ENCODE results near the gene FHOD1. TPM values are rescaled to one million over a fixed set of nuclear protein-coding genes. Genes with fewer than 3 reads are reported as not detected.

The FHOD1 gene
- polyA plus RNA-seq, 1 experiment: 21.2 TPM

DNA sequence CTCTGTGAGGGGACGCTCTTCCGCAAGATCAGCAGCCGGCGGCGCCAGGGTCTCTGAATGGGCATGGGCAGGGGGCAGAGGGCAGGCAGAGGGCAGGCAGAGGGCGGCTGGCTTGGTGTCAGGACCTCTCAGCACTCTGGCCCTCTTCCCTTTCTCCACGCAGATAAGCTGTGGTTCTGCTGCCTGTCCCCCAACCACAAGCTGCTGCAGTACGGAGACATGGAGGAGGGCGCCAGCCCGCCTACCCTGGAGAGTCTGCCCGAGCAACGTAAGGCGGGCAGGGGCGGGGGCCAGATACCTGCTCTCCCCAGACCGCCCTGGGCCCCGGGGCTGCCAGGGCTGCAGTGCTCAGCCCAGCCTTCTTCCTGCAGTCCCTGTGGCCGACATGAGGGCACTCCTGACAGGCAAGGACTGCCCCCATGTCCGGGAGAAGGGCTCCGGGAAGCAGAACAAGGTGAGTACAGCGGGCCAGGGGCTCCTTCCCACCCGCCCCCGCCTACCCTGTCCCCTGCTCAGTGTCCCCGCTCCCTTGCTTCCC lies 44.3 kb downstream of the FHOD1 start:
- Histone ChIP-seq H3K9me3 (ENCODE audit: control insufficient read depth, insufficient read depth, low read length) (no peaks in the 10 kb centered on the region; the same call in 1 of the 2 replicates), H3K27me3 (ENCODE audit: control insufficient read depth, insufficient read depth, low read length) (no peaks in the 10 kb centered on the region), H3K27ac (ENCODE audit: low read depth, low read length) (no peak overlapping the region), H3K4me3 (ENCODE audit: low read depth, low read length) (no peak overlapping the region)
- ChIA-PET CTCF (no interaction called here), POLR2A (no interaction called here)
- TF ChIP-seq, protein P1, sequence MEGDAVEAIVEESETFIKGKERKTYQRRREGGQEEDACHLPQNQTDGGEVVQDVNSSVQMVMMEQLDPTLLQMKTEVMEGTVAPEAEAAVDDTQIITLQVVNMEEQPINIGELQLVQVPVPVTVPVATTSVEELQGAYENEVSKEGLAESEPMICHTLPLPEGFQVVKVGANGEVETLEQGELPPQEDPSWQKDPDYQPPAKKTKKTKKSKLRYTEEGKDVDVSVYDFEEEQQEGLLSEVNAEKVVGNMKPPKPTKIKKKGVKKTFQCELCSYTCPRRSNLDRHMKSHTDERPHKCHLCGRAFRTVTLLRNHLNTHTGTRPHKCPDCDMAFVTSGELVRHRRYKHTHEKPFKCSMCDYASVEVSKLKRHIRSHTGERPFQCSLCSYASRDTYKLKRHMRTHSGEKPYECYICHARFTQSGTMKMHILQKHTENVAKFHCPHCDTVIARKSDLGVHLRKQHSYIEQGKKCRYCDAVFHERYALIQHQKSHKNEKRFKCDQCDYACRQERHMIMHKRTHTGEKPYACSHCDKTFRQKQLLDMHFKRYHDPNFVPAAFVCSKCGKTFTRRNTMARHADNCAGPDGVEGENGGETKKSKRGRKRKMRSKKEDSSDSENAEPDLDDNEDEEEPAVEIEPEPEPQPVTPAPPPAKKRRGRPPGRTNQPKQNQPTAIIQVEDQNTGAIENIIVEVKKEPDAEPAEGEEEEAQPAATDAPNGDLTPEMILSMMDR (IDR thresholded peaks at IDR 0.05; ENCODE audit: low read depth, low read length): no peak
- DNase-seq (ENCODE audit: low read depth, low spot score): no peak

DNA sequence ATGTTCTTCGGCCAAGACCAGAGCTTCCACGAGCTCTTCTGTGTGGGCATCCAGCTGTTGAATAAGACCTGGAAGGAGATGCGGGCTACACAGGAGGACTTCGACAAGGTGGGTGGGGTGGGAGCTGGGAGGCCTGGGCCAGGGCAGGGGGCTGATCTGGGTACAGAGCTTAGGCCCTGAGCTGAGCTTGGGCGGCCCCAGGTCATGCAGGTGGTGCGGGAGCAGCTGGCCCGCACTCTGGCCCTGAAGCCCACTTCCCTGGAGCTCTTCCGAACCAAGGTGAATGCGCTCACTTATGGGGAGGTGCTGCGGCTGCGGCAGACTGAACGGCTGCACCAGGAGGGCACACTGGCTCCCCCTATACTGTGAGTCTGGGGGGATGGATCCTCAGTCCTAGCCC lies 44.9 kb downstream of the FHOD1 start:
- Histone ChIP-seq H3K27ac (ENCODE audit: low read depth, low read length) (no peak overlapping the region), H3K4me3 (ENCODE audit: low read depth, low read length) (no peak overlapping the region), H3K27me3 (ENCODE audit: control insufficient read depth, insufficient read depth, low read length) (no peaks in the 10 kb centered on the region), H3K9me3 (ENCODE audit: control insufficient read depth, insufficient read depth, low read length) (no peaks in the 10 kb centered on the region; the same call in 1 of the 2 replicates)
- POLR2A ChIA-PET: interaction anchor here (0.6 kb wide), 1 partner anchor 34 kb away, joined by 6 read pairs; no protein-coding TSS in a partner anchor
- TF ChIP-seq, protein P1 (IDR thresholded peaks at IDR 0.05; ENCODE audit: low read depth, low read length): no peak
- CTCF ChIA-PET: no interaction called here
- no peak for DNase-seq (ENCODE audit: low read depth, low spot score)

DNA sequence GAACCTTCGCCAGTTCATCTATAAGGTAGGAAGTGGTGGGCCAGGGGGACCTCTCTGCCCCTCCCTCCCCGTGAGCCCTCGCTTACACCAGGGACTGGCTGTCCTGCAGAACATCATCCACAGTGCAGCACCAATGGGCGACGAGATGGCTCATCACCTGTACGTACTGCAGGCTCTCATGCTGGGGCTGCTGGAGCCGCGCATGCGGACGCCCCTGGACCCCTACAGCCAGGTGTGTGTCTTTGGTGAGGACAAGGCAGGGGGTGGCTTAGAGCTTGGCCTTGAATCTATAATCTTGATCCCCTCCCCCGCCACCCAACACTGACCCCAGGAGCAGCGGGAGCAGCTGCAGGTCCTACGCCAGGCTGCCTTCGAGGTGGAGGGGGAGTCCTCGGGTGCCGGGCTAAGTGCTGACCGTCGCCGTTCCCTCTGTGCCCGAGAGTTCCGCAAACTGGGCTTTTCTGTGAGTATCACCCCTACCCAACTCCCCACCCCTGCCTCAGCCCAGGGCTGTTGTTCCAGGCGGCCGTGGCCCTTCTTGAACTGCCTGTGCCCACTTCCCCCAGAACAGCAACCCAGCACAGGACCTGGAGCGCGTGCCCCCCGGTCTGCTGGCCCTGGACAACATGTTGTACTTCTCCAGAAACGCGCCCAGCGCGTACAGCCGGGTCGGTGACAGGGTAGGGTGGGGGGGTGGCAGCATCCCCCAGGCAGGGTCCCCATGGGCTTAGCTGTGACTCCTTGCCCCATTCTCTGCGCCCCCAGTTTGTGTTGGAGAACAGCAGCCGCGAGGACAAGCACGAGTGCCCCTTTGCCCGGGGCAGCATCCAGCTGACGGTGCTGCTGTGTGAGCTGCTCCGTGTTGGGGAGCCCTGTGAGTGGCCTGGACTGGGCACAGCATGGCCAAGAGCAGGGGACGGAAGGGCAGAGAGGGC lies 45.6 kb downstream of the FHOD1 start:
- H3K27me3 ChIP-seq (ENCODE audit: control insufficient read depth, insufficient read depth, low read length): no peaks in the 10 kb centered on the region
- no peaks in the 10 kb centered on the region; the same call in 1 of the 2 replicates for H3K9me3 ChIP-seq (ENCODE audit: control insufficient read depth, insufficient read depth, low read length)
- no peak overlapping the region for H3K4me3 ChIP-seq (ENCODE audit: low read depth, low read length)
- TF ChIP-seq, protein P1 (IDR thresholded peaks at IDR 0.05; ENCODE audit: low read depth, low read length): no peak
- no peak overlapping the region for H3K27ac ChIP-seq (ENCODE audit: low read depth, low read length)
- DNase-seq (ENCODE audit: low read depth, low spot score): no peak
- CTCF ChIA-PET: no interaction called here
- POLR2A ChIA-PET: interaction anchor here (0.6 kb wide), 1 partner anchor 35 kb away, joined by 6 read pairs; no protein-coding TSS in a partner anchor

- no peaks in the 10 kb centered on the region for H3K27me3 ChIP-seq (ENCODE audit: control insufficient read depth, insufficient read depth, low read length)
- DNase-seq (ENCODE audit: low read depth, low spot score): no peak
- no peak overlapping the region for H3K4me3 ChIP-seq (ENCODE audit: low read depth, low read length)
- no peak overlapping the region for H3K27ac ChIP-seq (ENCODE audit: low read depth, low read length)
- ChIA-PET POLR2A (interaction anchor here (0.7 to 1.0 kb wide), 2 partner anchors 11 to 27 kb away, joined by 3 read pairs; no protein-coding TSS in a partner anchor), CTCF (interaction anchor here (0.6 kb wide), 1 partner anchor 267 kb away, joined by 3 read pairs; no protein-coding TSS in a partner anchor)
- TF ChIP-seq, protein P1 (IDR thresholded peaks at IDR 0.05; ENCODE audit: low read depth, low read length): no peak
- no peaks in the 10 kb centered on the region; the same call in 1 of the 2 replicates for H3K9me3 ChIP-seq (ENCODE audit: control insufficient read depth, insufficient read depth, low read length)
Measured at GRCh38 chr16:67200491-67200890, 46.8 kb downstream of the FHOD1 start.

DNA sequence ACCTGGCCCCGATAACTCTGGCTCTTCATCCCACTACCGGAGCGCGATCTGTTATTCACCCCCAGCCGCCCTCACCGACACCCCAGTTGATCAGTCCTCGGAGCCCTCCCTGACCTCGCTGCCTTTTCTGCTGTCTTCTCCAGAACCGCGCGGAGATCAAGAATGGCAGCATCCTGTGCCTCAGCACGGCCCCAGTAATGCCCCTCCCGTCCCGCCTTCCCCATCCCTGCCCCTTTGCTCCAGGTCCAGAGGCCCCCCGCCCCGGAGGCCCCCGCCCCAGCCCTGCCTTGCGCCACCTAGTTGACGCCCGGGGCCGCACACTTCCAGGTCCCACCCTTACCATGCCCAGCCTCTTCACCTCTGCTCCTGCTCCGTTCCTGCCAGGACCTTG lies 47.5 kb downstream of the FHOD1 start:
- H3K27ac ChIP-seq (ENCODE audit: low read depth, low read length): no peak overlapping the region
- no peaks in the 10 kb centered on the region; the same call in 1 of the 2 replicates for H3K9me3 ChIP-seq (ENCODE audit: control insufficient read depth, insufficient read depth, low read length)
- no peaks in the 10 kb centered on the region for H3K27me3 ChIP-seq (ENCODE audit: control insufficient read depth, insufficient read depth, low read length)
- CTCF ChIA-PET: no interaction called here
- DNase-seq (ENCODE audit: low read depth, low spot score): no peak
- POLR2A ChIA-PET: interaction anchor here (1.0 to 2.4 kb wide), 2 partner anchors 12 to 27 kb away, joined by 3 to 9 read pairs; partner anchors contain the start of gene TMEM208
- TF ChIP-seq, protein P1 (IDR thresholded peaks at IDR 0.05; ENCODE audit: low read depth, low read length): no peak
- H3K4me3 ChIP-seq (ENCODE audit: low read depth, low read length): no peak overlapping the region
